ENCODE data around the gene FRMD6.

DNA sequence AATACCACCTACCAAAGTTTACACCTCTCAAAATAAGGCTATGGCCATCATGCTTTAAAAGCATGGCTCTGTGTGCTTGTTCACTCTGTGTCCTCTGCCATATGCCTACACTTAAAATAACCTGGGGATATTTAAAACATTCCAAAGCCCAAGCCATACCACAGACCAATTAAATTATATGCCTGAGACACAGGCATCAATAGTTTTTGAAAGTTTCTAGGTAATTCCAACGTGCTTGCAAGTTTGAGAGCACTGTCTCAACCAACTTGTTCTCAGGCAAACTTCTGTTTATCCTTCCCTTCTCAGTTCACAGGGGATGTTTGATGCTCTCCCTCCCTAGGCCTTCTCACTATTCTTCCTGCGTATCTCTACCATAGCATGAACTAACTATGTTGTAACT lies 3.4 kb upstream of the FRMD6 start:
- no peak for TF ChIP-seq CTCF (IDR thresholded peaks at IDR 0.05)
- no peak for TF ChIP-seq POLR2A (IDR thresholded peaks at IDR 0.05)
- no peak for TF ChIP-seq POLR2AphosphoS5 (IDR thresholded peaks at IDR 0.05)
- no peak for TF ChIP-seq EP300 (IDR thresholded peaks at IDR 0.05)

Measured in upper lobe of left lung (tissue), 4 donors.